VCaP (cell line): Measurements from ENCODE around the gene PRSS12.

ENCODE experiments used
- H3K27ac ChIP-seq: fragments of 450-650 bp; 2 replicates; pipeline ENCODE4 v1.5.1; 2017
- TF ChIP-seq, protein P1 (sequence below): fragments of 450-650 bp; conservative IDR thresholded peaks from 2 replicates; pipeline ENCODE4 v1.5.1; 2017; ENCODE audit warnings: mild to moderate bottlenecking, moderate library complexity

Gene PRSS12

DNA sequence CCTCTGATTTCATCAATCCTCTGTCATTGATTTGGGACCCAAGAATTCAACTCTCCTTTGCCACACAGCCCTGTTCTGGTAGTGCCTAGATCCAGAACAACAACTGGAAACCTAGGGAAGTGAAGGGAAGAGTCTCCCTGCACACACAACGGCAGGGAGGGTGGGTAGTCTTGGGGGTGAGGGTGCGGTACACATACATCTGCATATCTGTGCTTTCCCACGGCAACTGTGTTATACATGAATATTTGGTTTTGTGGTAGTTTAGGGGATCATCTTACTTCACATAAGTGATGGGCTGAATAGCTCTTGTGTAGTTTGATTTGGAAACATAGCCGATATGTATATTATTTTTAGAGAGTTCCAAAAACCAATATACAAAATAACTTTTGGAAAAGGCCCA lies 3.3 kb upstream of the PRSS12 start:
- no peak overlapping the region for H3K27ac ChIP-seq
- TF ChIP-seq, protein P1, sequence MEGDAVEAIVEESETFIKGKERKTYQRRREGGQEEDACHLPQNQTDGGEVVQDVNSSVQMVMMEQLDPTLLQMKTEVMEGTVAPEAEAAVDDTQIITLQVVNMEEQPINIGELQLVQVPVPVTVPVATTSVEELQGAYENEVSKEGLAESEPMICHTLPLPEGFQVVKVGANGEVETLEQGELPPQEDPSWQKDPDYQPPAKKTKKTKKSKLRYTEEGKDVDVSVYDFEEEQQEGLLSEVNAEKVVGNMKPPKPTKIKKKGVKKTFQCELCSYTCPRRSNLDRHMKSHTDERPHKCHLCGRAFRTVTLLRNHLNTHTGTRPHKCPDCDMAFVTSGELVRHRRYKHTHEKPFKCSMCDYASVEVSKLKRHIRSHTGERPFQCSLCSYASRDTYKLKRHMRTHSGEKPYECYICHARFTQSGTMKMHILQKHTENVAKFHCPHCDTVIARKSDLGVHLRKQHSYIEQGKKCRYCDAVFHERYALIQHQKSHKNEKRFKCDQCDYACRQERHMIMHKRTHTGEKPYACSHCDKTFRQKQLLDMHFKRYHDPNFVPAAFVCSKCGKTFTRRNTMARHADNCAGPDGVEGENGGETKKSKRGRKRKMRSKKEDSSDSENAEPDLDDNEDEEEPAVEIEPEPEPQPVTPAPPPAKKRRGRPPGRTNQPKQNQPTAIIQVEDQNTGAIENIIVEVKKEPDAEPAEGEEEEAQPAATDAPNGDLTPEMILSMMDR = no peak

DNA sequence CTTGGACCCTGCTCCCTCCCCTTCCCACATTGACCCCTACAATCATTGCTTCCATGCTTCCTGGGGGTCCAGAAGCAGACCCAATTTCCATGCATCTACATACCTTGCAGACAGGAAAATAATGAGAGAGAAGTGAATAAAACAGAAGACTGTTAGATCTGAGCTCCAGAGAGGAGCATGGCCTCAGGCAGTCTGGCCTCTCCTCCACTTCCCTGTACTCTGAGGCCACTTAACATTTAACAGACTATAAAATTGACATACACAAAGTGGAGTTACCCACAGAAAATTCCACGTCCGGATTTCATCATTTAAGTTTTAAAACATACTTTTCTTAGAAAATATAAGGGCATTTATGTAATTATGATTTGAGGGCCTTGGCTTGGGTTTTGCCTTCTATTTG lies 2.1 kb upstream of the PRSS12 start:
- TF ChIP-seq, protein P1 = no peak
- no peak overlapping the region for H3K27ac ChIP-seq

DNA sequence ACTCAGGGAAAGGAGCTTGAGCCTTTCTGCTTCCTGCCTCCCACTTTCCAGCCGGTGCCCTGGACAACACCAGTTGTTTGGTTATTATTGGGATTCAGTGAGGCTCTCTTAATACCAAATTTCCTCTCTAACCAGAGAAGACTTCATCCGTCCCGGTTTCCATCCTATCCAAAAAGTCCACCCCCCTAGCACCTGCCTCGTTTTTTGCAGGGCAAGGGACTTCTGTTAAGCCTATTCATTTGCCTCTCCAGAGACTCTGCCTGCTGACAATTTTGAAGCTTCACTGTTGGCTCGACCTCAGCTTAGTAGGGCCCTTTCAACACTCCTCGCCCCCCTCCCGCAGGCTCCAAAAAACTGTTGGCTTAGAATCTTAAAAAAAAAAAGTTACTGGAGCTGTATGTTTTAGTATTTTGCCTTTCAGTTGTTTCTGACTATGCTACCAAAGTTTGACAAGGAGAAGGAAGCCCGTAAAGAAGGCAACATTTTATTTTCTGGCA lies 779 bp upstream of the PRSS12 start:
- TF ChIP-seq, protein P1 = no peak
- H3K27ac ChIP-seq = no peak overlapping the region

DNA sequence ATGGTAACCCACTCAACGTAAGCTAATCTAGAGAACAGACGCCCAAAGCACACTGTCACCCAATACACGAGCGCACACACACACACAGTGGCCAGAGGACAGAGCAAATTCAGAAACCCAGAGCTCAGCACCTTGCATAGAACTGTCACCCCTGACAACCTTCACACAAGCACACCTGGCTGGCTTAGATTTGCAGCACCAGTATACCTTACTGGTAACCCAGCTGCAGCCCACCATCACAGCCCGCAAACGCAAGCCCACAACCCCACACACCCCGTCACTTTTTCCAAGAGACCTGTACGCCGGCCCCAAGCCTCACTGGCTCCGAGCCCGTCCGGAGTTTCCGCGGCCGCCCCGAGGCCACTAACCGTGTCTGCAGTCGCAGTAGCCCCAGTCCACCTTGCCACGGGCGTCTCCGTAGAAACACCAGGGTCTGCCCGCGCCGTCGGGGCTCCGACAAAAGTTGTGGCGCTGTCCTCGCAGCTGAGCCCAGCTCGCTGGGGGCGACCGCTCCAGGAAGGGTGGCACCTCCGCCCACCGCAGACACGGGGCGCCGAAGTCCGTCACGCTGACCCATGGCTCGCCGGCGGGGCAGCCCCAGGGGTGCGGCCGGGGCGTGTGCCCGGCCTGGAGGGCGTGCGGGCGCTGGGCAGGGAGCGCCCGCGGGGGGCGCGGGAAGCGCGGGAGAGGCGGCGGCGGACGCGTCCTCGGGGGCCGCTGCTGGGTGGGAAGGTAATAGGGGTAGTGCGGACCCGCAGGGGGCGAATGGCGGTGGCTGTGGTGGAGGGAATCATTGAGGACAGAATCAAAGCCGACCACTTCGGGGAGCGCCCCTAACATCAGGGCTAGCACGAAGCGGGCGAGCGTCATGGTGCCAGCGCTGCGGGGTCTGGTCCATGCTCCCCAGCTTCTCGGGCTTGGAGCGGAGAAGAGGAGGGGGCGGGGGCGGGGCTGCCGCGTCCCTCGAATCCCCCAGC lies 664 bp downstream of the PRSS12 start:
- no peak overlapping the region for H3K27ac ChIP-seq
- TF ChIP-seq, protein P1 = no peak

DNA sequence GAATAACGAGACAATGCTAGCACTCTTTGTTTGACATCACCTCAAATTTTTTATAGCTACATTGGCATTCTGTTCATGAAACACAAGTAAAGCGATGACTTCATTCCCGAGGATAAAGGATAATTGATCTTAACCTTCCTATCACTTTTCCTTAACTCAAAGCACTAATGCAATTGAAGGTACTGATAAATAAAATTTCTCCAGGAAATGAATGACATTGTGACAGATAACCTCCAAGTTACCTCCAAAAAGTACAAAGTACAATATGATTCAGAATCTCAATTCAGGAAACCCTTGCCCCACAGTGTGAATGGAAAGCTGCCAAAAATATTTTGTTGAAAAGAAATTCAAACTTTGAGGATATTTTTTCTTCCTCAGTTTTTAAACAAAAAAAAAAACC lies 1.8 kb downstream of the PRSS12 start:
- TF ChIP-seq, protein P1 = no peak
- no peak overlapping the region for H3K27ac ChIP-seq

DNA sequence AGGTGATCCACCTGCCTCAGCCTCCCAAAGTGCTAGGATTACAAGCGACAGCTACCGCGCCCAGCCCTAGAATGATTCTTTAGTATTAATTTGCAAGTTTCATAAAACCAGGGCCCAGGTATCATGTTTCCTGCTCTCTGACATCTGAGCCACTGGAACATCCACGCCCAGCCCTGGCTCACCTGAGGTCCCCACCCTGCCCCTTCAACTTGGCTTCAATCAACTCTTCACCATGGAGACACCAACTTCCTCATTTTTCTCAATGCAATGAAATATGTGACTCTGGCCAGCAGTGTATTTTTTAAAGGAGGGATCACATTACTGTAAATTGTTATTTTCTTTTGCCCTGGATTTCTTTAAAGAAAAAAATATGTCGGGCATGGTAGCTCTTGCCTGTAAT lies 3.9 kb downstream of the PRSS12 start:
- TF ChIP-seq, protein P1 = no peak
- no peak overlapping the region for H3K27ac ChIP-seq

DNA sequence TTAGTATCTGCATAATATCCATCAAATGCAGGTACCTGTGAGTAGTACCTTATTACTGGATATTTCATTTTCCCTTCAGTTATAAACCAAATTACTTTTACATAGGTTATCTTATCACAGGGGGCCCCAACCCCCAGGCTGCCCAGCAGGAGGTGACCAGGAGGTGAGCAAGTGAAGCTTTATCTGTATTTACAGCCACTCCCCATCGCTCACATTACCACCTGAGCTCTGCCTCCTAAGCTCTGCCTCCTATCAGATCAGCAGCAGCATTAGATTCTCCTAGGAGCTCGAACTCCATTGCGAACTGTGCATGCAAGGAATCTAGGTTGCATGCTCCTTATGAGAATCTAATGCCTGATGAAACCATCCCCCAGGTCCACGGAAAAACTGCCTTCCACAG lies 6.3 kb downstream of the PRSS12 start:
- TF ChIP-seq, protein P1 = no peak
- no peak overlapping the region for H3K27ac ChIP-seq
